Endothelial cell (in vitro differentiated cells): ENCODE data around the gene PDCD11. TPM values are rescaled to one million over a fixed set of nuclear protein-coding genes. Genes with fewer than 3 reads are reported as not detected.

Experiments used
- DNase-seq: peaks from one replicate; pipeline ENCODE4 v3.0.0; 2021; ENCODE audit warnings: low spot score
- H3K27ac Mint-ChIP-seq: one replicate; pipeline ENCODE4 v1.8.0; 2021; ENCODE audit warnings: mixed read lengths, inconsistent platforms; ENCODE audit not compliant: unreplicated experiment
- H3K27me3 Mint-ChIP-seq: one replicate; pipeline ENCODE4 v1.8.0; 2021; ENCODE audit warnings: mild to moderate bottlenecking, moderate library complexity, mixed read lengths, inconsistent platforms; ENCODE audit not compliant: unreplicated experiment
- H3K36me3 Mint-ChIP-seq: one replicate; pipeline ENCODE4 v1.8.0; 2021; ENCODE audit warnings: mild to moderate bottlenecking, low read depth, mixed read lengths, inconsistent platforms; ENCODE audit not compliant: unreplicated experiment
- H3K4me1 Mint-ChIP-seq: one replicate; pipeline ENCODE4 v1.8.0; 2021; ENCODE audit warnings: mild to moderate bottlenecking, mixed read lengths, inconsistent platforms; ENCODE audit not compliant: unreplicated experiment
- H3K4me3 Mint-ChIP-seq: one replicate; pipeline ENCODE4 v1.8.0; 2021; ENCODE audit warnings: mild to moderate bottlenecking, mixed read lengths, inconsistent platforms; ENCODE audit not compliant: unreplicated experiment
- H3K9me3 Mint-ChIP-seq: one replicate; pipeline ENCODE4 v1.8.0; 2021; ENCODE audit warnings: mixed read lengths, inconsistent platforms; ENCODE audit not compliant: unreplicated experiment
- total RNA-seq: library from RNA; stranded (reverse); fragmentation: NEBNext Ultra II Directional; extraction: Animal tissue kit (Norgen Biotek cat#: 25700); gene quantifications from one replicate; pipeline ENCODE4 v1.2.1, GENCODE V29; 2021; ENCODE audit not compliant: unreplicated experiment
- TF ChIP-seq, protein P1 (sequence below): fragments of 200-600 bp; sonication (generic); IDR thresholded peaks from one replicate; pipeline ENCODE4 v1.5.0; 2021; ENCODE audit warnings: antibody characterized with exemption; ENCODE audit not compliant: unreplicated experiment

Gene PDCD11
- total RNA-seq, 1 donor from 2014 or later = 43.7 TPM

DNA sequence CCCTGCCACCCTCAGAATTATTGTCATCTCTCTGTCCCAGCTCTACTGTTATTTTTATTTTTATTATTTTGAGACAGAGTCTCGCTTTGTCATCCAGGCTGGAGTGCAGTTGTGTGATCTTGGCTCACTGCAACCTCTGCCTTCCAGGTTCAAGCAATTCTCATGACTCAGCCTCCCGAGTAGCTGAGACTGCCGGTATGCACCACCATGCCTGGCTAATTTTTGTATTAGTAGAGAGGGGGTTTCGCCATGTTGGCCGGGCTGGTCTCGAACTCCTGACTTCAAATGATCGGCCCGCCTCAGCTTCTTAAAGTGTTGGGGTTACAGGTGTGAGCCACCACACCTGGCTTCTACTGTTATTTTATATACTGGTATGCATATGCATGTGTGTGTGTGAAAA lies 44.8 kb downstream of the PDCD11 start:
- H3K36me3 Mint-ChIP-seq = peaks cover 64% of the 10 kb centered on the region
- H3K4me1 Mint-ChIP-seq = no peaks in the 10 kb centered on the region
- H3K4me3 Mint-ChIP-seq = no peak overlapping the region
- TF ChIP-seq, protein P1, sequence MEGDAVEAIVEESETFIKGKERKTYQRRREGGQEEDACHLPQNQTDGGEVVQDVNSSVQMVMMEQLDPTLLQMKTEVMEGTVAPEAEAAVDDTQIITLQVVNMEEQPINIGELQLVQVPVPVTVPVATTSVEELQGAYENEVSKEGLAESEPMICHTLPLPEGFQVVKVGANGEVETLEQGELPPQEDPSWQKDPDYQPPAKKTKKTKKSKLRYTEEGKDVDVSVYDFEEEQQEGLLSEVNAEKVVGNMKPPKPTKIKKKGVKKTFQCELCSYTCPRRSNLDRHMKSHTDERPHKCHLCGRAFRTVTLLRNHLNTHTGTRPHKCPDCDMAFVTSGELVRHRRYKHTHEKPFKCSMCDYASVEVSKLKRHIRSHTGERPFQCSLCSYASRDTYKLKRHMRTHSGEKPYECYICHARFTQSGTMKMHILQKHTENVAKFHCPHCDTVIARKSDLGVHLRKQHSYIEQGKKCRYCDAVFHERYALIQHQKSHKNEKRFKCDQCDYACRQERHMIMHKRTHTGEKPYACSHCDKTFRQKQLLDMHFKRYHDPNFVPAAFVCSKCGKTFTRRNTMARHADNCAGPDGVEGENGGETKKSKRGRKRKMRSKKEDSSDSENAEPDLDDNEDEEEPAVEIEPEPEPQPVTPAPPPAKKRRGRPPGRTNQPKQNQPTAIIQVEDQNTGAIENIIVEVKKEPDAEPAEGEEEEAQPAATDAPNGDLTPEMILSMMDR = no peak
- H3K27ac Mint-ChIP-seq = no peak overlapping the region
- H3K27me3 Mint-ChIP-seq = no peaks in the 10 kb centered on the region
- no peaks in the 10 kb centered on the region for H3K9me3 Mint-ChIP-seq
- no peak for DNase-seq

DNA sequence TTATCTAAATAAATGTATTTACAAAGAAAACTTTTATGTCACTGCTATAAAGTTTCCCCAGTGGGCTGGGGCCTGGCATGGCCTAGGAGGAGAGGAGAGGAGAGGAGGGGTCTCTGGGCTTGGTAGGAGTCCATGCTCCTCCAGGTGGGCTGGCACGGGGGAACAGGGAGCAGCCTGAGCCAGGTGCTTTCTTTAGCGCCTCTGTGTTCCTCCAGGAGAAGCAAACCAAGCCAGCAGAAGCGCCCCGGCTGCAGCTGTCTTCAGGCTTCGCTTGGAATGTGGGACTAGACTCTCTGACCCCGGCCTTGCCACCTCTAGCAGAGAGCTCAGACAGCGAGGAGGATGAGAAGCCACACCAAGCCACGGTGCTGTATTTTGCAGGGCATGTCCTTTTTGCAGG lies 45.2 kb downstream of the PDCD11 start:
- no peaks in the 10 kb centered on the region for H3K27me3 Mint-ChIP-seq
- no peaks in the 10 kb centered on the region for H3K4me1 Mint-ChIP-seq
- H3K27ac Mint-ChIP-seq = no peak overlapping the region
- no peak for DNase-seq
- no peak overlapping the region for H3K4me3 Mint-ChIP-seq
- peaks cover 63% of the 10 kb centered on the region for H3K36me3 Mint-ChIP-seq
- H3K9me3 Mint-ChIP-seq = no peaks in the 10 kb centered on the region
- TF ChIP-seq, protein P1 = no peak

DNA sequence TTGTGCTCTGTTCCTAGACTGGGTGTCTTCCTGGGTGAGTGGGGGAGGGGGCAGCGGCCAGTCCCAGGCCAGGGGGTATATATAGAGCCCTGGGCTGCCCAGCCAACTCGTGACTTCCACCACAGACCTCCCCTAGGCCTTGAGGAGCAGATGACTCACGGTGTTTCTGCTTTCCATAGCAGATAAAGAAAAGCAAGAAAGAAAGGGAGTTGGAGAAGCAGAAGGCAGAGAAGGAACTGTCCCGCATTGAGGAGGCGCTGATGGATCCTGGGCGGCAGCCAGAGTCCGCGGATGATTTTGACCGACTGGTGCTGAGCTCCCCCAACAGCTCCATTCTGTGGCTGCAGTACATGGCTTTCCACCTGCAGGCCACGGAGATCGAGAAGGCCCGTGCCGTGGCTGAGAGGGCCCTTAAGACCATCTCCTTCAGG lies 45.6 kb downstream of the PDCD11 start:
- Mint-ChIP-seq H3K36me3 (peaks cover 60% of the 10 kb centered on the region), H3K9me3 (no peaks in the 10 kb centered on the region), H3K27ac (no peak overlapping the region), H3K27me3 (peaks cover 2% of the 10 kb centered on the region), H3K4me3 (peak overlapping the region; percentile 25), H3K4me1 (no peaks in the 10 kb centered on the region)
- TF ChIP-seq, protein P1 = no peak
- no peak for DNase-seq

DNA sequence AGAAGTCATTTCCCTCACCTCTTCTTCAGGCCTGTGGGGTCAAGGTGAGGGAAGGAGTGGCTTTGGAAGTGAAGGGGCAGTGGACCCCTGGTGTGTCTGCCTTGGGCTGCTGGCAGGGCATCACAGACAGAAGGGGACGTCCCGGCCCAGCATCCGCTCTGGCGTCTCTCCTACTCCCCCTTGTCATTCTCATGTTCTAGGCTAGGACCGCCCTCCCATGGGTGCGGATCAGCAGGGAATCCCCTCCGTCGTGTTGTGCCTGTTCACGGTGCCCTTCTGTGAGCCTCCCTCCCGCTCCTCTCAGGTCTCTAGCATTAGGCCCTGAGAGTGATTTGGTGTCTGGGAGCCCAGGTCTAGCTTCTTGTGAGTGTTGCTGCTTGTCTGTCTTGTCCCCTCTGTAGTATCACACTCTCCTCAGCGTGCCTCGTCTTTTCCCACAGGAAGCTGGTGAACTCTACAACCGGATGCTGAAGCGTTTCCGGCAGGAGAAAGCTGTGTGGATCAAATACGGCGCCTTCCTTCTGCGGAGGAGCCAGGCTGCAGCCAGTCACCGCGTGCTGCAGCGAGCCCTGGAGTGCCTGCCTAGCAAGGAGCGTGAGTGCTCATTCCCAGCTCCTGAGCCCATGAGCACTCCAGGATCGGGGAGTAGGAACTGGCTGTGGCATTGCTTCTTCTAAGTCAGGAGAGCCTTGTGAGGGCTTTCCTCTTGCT lies 47.2 kb downstream of the PDCD11 start:
- H3K27me3 Mint-ChIP-seq = peaks cover 6% of the 10 kb centered on the region
- no peak for DNase-seq
- TF ChIP-seq, protein P1 = no peak
- no peak overlapping the region for H3K4me3 Mint-ChIP-seq
- H3K27ac Mint-ChIP-seq = peak overlapping the region; percentile 70
- H3K4me1 Mint-ChIP-seq = peaks cover under 1% of the 10 kb centered on the region
- H3K36me3 Mint-ChIP-seq = peaks cover 63% of the 10 kb centered on the region
- H3K9me3 Mint-ChIP-seq = no peaks in the 10 kb centered on the region

DNA sequence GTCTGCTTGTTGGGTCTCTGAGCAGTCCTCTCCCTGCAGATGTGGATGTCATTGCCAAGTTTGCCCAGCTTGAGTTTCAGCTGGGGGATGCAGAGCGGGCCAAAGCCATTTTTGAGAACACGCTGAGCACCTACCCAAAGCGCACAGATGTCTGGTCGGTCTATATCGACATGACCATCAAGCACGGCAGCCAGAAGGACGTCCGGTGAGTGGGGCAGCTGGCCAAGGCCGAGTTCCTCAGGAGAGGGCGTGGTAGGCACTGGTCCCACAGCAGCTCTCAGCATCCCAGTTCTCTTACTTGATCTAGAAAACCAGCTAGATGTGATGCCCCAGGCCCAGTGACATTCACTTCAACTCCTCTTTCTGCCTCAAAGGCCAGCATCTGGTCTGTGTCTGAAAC lies 48.1 kb downstream of the PDCD11 start:
- Mint-ChIP-seq H3K27me3 (peaks cover 11% of the 10 kb centered on the region), H3K27ac (no peak overlapping the region), H3K4me3 (no peak overlapping the region), H3K4me1 (peaks cover 3% of the 10 kb centered on the region), H3K9me3 (no peaks in the 10 kb centered on the region), H3K36me3 (peaks cover 64% of the 10 kb centered on the region)
- TF ChIP-seq, protein P1 = no peak
- DNase-seq = no peak
